Esophagus squamous epithelium (tissue), 4 donors: ENCODE measurements around the gene ING5.

Experiments used
- POLR2A ChIP-seq, 4 donors: fragments of 450-650 bp; IDR thresholded peaks; one replicate each; pipeline ENCODE4 v1.6.1; 2017; ENCODE audit warnings: antibody characterized with exemption in 4 of 4, mild to moderate bottlenecking in 4 of 4, moderate library complexity in 3 of 4
- TF ChIP-seq, protein P1 (sequence below), 6 experiments: fragments of 450-650 bp in 4 of 6; fragments of 200-600 bp in 2 of 6; sonication (generic) in 2 of 6; IDR thresholded peaks; one replicate each; pipeline ENCODE4 v1.5.1; 2016 to 2019; ENCODE audit warnings: antibody characterized with exemption in 6 of 6, mild to moderate bottlenecking in 4 of 6, moderate library complexity in 4 of 6

DNA sequence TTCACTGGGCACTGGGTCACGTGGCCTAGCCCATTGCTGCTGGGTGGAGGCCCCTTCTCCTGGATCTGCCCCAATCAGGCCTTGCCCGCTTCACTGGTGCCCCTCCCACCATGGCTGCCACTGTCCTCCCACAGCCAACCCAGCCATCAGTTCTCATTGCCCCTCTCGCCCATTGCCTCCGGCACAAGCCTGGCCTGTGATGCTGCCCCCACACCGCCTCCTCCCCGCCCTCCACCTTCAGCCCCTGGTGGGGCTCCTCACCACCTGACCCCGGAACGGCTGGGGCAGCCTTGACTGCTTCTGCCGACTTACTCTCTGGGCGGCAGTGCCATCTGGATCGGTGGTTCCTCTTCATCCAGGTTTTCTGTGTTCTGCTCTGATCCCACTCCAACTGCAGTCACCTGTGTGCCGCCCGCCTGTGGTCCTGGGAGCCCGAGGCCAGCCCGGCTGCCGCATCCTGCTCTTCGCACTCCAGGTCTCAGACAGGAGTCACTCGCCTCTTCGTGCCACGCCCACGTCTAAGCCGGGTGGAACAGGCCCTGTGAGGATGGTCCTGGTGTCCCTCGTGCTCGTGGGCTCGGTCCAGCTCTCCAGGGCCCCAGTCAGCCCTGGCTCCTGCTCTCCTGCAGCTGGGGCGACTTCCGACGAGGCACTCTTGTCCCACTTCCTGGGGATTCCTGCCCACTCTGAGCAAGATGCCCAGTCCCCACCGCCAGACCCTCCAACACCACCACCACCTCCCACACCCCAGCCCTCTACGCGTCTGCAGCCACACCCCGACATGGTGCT, 46.8 kb downstream of the ING5 start:
- TF ChIP-seq, protein P1, sequence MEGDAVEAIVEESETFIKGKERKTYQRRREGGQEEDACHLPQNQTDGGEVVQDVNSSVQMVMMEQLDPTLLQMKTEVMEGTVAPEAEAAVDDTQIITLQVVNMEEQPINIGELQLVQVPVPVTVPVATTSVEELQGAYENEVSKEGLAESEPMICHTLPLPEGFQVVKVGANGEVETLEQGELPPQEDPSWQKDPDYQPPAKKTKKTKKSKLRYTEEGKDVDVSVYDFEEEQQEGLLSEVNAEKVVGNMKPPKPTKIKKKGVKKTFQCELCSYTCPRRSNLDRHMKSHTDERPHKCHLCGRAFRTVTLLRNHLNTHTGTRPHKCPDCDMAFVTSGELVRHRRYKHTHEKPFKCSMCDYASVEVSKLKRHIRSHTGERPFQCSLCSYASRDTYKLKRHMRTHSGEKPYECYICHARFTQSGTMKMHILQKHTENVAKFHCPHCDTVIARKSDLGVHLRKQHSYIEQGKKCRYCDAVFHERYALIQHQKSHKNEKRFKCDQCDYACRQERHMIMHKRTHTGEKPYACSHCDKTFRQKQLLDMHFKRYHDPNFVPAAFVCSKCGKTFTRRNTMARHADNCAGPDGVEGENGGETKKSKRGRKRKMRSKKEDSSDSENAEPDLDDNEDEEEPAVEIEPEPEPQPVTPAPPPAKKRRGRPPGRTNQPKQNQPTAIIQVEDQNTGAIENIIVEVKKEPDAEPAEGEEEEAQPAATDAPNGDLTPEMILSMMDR (IDR thresholded peaks at IDR 0.05) = no peak
- no peak for TF ChIP-seq POLR2A (IDR thresholded peaks at IDR 0.05)
